Measurements from ENCODE around the gene CHMP3.
"Not testable (repeated sequence)": the region's sequence is repeated elsewhere in the genome, so short reads cannot be mapped to it uniquely, and the experiment has no call there.

CHMP3 gene

GRCh38 chr2:86577817-86578456 lies 14.7 kb upstream of the CHMP3 start:
- no peaks in the 10 kb centered on the region for H3K27me3 ChIP-seq (ENCODE audit: control insufficient read depth, insufficient read depth, low read length)
- H3K4me3 ChIP-seq (ENCODE audit: low read length) = no peak overlapping the region
- no peaks in the 10 kb centered on the region for H3K36me3 ChIP-seq (ENCODE audit: control insufficient read depth, insufficient read depth, low read length)
- no peaks in the 10 kb centered on the region for H3K9me3 ChIP-seq (ENCODE audit: control insufficient read depth, low read length)
- no peaks in the 10 kb centered on the region for H3K4me1 ChIP-seq (ENCODE audit: control insufficient read depth, insufficient read depth, low read length)
- no peak overlapping the region for H3K9ac ChIP-seq (ENCODE audit: low read length)

- Histone ChIP-seq H3K4me1 (ENCODE audit: control insufficient read depth, insufficient read depth, low read length) (no peaks in the 10 kb centered on the region), H3K9me3 (ENCODE audit: control insufficient read depth, low read length) (no peaks in the 10 kb centered on the region), H3K36me3 (ENCODE audit: control insufficient read depth, insufficient read depth, low read length) (no peaks in the 10 kb centered on the region), H3K4me3 (ENCODE audit: low read length) (no peak overlapping the region), H3K9ac (ENCODE audit: low read length) (no peak overlapping the region), H3K27me3 (ENCODE audit: control insufficient read depth, insufficient read depth, low read length) (no peaks in the 10 kb centered on the region)
These were observed 6.8 kb upstream of the CHMP3 start for GRCh38 chr2:86570059-86570458.

GRCh38 chr2:86566821-86567190 lies 3.6 kb upstream of the CHMP3 start:
- Histone ChIP-seq H3K36me3 (ENCODE audit: control insufficient read depth, insufficient read depth, low read length) (no peaks in the 10 kb centered on the region), H3K4me1 (ENCODE audit: control insufficient read depth, insufficient read depth, low read length) (peaks cover 5% of the 10 kb centered on the region), H3K9ac (ENCODE audit: low read length) (no peak overlapping the region), H3K27me3 (ENCODE audit: control insufficient read depth, insufficient read depth, low read length) (no peaks in the 10 kb centered on the region), H3K9me3 (ENCODE audit: control insufficient read depth, low read length) (no peaks in the 10 kb centered on the region), H3K4me3 (ENCODE audit: low read length) (no peak overlapping the region)

DNA sequence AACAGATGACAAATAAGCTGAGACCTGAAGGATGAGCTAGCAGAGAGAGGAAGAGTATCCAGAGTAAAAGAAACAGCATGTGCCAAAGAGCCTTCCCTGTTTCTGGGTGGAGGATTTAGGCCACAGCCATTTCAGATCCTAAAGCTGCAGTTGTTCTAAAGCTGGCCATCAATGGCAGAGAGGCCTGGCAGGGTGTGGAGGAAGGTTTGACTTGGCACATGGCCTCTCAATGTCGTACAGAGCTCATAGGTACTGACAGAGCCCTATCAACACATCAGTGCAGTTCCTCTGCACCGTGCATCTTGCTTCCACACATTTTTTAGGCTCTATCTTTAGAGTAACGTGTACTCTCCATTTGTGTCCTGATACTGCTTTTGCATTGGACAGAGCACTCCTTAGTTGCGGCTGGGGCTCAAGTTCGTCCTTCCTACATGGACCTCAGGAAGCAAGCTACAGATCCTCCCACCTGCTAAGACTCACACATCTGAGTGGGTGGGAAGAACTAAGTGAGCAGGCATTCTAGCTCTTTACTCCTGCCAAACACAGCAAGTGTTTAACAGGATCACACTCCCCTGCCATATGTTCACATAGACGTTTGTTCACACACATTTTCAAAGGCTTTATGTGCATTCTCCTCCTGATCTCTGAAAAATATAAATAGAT lies 3.0 kb upstream of the CHMP3 start:
- no peak overlapping the region for H3K4me3 ChIP-seq (ENCODE audit: low read length)
- H3K9ac ChIP-seq (ENCODE audit: low read length) = no peak overlapping the region
- no peaks in the 10 kb centered on the region for H3K36me3 ChIP-seq (ENCODE audit: control insufficient read depth, insufficient read depth, low read length)
- H3K27me3 ChIP-seq (ENCODE audit: control insufficient read depth, insufficient read depth, low read length) = no peaks in the 10 kb centered on the region
- H3K4me1 ChIP-seq (ENCODE audit: control insufficient read depth, insufficient read depth, low read length) = peaks cover 5% of the 10 kb centered on the region
- no peaks in the 10 kb centered on the region for H3K9me3 ChIP-seq (ENCODE audit: control insufficient read depth, low read length)

GRCh38 chr2:86563650-86564061 lies 413 bp upstream of the CHMP3 start:
- Histone ChIP-seq H3K9ac (ENCODE audit: low read length) (peak overlapping the region; percentile 99), H3K4me1 (ENCODE audit: control insufficient read depth, insufficient read depth, low read length) (peaks cover 10% of the 10 kb centered on the region), H3K27me3 (ENCODE audit: control insufficient read depth, insufficient read depth, low read length) (no peaks in the 10 kb centered on the region), H3K4me3 (ENCODE audit: low read length) (peak overlapping the region; percentile 95), H3K9me3 (ENCODE audit: control insufficient read depth, low read length) (no peaks in the 10 kb centered on the region), H3K36me3 (ENCODE audit: control insufficient read depth, insufficient read depth, low read length) (no peaks in the 10 kb centered on the region)

DNA sequence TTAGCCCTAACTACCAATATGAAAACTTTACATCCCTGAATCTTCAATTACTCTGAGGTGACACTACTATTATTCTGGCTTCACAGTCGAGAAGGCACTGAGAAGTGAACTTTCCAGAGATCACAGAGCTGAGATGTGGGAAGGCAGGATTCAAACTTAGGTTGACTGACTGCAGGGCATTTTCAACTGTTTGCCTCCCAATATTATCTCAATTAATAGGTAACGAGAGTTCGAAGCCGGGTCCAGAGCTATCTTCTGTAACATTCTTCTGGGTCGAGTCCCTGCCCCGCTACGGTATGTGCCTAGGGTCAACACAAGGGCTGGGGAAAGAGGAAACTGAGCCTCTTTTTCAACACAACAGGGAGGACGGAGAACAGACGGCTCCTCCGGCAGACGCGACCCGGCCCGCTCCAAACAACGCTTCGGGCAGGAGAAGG lies 740 bp downstream of the CHMP3 start:
- Histone ChIP-seq H3K9me3 (ENCODE audit: control insufficient read depth, low read length) (no peaks in the 10 kb centered on the region), H3K4me1 (ENCODE audit: control insufficient read depth, insufficient read depth, low read length) (peaks cover 16% of the 10 kb centered on the region), H3K4me3 (ENCODE audit: low read length) (peak overlapping the region; percentile 95), H3K36me3 (ENCODE audit: control insufficient read depth, insufficient read depth, low read length) (no peaks in the 10 kb centered on the region), H3K9ac (ENCODE audit: low read length) (peak overlapping the region; percentile 99), H3K27me3 (ENCODE audit: control insufficient read depth, insufficient read depth, low read length) (no peaks in the 10 kb centered on the region)

GRCh38 chr2:86557836-86558235 lies 5.4 kb downstream of the CHMP3 start:
- Histone ChIP-seq H3K4me1 (ENCODE audit: control insufficient read depth, insufficient read depth, low read length) (peaks cover 11% of the 10 kb centered on the region), H3K9me3 (ENCODE audit: control insufficient read depth, low read length) (peaks cover 8% of the 10 kb centered on the region), H3K4me3 (ENCODE audit: low read length) (no peak overlapping the region), H3K36me3 (ENCODE audit: control insufficient read depth, insufficient read depth, low read length) (no peaks in the 10 kb centered on the region), H3K27me3 (ENCODE audit: control insufficient read depth, insufficient read depth, low read length) (no peaks in the 10 kb centered on the region), H3K9ac (ENCODE audit: low read length) (no peak overlapping the region)

- Histone ChIP-seq H3K4me3 (ENCODE audit: low read length) (no peak overlapping the region), H3K9ac (ENCODE audit: low read length) (no peak overlapping the region), H3K4me1 (ENCODE audit: control insufficient read depth, insufficient read depth, low read length) (peaks cover 11% of the 10 kb centered on the region), H3K36me3 (ENCODE audit: control insufficient read depth, insufficient read depth, low read length) (no peaks in the 10 kb centered on the region), H3K9me3 (ENCODE audit: control insufficient read depth, low read length) (peaks cover 8% of the 10 kb centered on the region), H3K27me3 (ENCODE audit: control insufficient read depth, insufficient read depth, low read length) (no peaks in the 10 kb centered on the region)
These were observed 6.7 kb downstream of the CHMP3 start for GRCh38 chr2:86556508-86556907.

- H3K9ac ChIP-seq (ENCODE audit: low read length) = no peak overlapping the region
- H3K27me3 ChIP-seq (ENCODE audit: control insufficient read depth, insufficient read depth, low read length) = no peaks in the 10 kb centered on the region
- H3K9me3 ChIP-seq (ENCODE audit: control insufficient read depth, low read length) = peaks cover 8% of the 10 kb centered on the region
- H3K4me1 ChIP-seq (ENCODE audit: control insufficient read depth, insufficient read depth, low read length) = peaks cover under 1% of the 10 kb centered on the region
- H3K4me3 ChIP-seq (ENCODE audit: low read length) = no peak overlapping the region
- no peaks in the 10 kb centered on the region for H3K36me3 ChIP-seq (ENCODE audit: control insufficient read depth, insufficient read depth, low read length)
These were observed 10.4 kb downstream of the CHMP3 start for GRCh38 chr2:86552889-86553288.

DNA sequence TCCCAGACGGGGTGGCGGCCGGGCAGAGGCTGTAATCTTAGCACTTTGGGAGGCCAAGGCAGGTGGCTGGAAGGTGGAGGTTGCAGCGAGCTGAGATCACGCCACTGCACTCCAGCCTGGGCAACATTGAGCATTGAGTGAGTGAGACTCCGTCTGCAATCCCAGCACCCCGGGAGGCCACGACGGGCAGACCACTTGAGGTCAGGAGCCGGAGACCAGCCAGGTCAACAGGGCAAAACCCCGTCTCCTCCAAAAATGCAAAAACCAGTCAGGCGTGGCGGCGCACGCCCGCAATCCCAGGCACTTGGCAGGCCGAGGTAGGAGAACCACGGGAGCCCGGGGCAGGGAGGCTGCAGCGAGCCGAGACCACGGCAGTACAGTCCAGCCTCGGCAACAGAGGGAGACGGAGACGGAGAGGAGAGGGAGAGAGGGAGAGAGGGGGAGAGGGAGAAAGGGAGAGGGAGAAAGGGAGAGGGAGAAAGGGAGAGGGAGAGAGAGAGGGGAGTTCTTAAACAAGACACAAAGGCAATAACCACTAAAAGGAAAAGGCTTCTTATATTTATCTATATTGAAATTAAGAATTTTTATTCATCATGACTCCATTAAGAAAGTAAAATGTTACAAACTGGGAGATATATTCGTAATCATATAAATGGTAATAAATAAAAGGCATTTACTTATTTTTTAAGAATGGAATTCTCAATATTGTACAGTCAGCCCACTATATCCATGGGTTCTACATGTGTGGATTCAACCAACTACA lies 13.1 kb downstream of the CHMP3 start:
- not testable (repeated sequence) for H3K9me3 ChIP-seq (ENCODE audit: control insufficient read depth, low read length); H3K27me3 ChIP-seq (ENCODE audit: control insufficient read depth, insufficient read depth, low read length); H3K4me3 ChIP-seq (ENCODE audit: low read length); H3K9ac ChIP-seq (ENCODE audit: low read length); H3K4me1 ChIP-seq (ENCODE audit: control insufficient read depth, insufficient read depth, low read length); H3K36me3 ChIP-seq (ENCODE audit: control insufficient read depth, insufficient read depth, low read length)

DNA sequence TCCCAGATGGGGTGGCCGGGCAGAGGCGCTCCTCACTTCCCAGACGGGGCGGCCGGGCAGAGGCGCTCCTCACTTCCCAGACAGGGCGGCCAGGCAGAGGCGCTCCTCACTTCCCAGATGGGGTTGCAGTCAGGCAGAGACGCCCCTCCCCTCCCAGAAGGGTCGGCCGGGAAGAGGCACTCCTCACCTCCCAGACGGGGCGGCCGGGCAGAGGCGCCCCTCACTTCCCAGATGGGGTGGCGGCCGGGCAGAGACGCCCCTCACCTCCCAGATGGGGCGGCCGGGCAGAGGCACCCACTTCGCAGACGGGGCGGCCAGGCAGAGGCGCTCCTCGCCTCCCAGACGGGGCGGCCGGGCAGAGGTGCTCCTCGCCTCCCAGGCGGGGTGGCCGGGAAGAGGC lies 13.8 kb downstream of the CHMP3 start:
- H3K27me3 ChIP-seq (ENCODE audit: control insufficient read depth, insufficient read depth, low read length); H3K36me3 ChIP-seq (ENCODE audit: control insufficient read depth, insufficient read depth, low read length); H3K9ac ChIP-seq (ENCODE audit: low read length); H3K4me3 ChIP-seq (ENCODE audit: low read length); H3K9me3 ChIP-seq (ENCODE audit: control insufficient read depth, low read length); H3K4me1 ChIP-seq (ENCODE audit: control insufficient read depth, insufficient read depth, low read length): not testable (repeated sequence)

DNA sequence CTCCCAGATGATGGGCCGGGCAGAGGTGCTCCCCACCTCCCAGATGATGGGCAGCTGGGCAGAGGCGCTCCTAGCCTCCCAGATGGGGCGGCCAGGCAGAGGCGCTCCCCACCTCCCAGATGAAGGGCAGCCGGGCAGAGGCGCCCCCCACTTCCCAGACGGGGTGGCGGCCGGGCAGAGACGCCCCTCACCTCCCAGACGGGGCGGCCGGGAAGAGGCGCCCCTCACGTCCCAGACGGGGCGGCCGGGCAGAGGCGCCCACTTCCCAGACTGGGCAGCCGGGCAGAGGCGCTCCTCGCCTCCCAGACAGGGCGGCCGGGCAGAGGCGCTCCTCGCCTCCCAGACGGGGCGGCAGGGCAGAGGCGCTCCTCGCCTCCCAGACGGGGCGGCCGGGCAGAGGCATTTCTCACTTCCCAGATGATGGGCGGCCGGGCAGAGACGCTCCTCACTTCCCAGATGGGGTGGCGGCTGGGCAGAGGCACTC lies 14.3 kb downstream of the CHMP3 start:
- not testable (repeated sequence) for H3K27me3 ChIP-seq (ENCODE audit: control insufficient read depth, insufficient read depth, low read length); H3K9me3 ChIP-seq (ENCODE audit: control insufficient read depth, low read length); H3K4me1 ChIP-seq (ENCODE audit: control insufficient read depth, insufficient read depth, low read length); H3K9ac ChIP-seq (ENCODE audit: low read length); H3K36me3 ChIP-seq (ENCODE audit: control insufficient read depth, insufficient read depth, low read length); H3K4me3 ChIP-seq (ENCODE audit: low read length)
